BE2C (cell line): ENCODE measurements around the gene ADM. TPM values are rescaled to one million over a fixed set of nuclear protein-coding genes. Genes with fewer than 3 reads are reported as not detected.
"Not testable (repeated sequence)": the region's sequence is repeated elsewhere in the genome, so short reads cannot be mapped to it uniquely, and the experiment has no call there.

Experiments used
- DNase-seq: peaks from one replicate; pipeline ENCODE4 v3.0.0-alpha.2; 2020
- H3K27me3 ChIP-seq: fragments of 250-450 bp; sonication (Bioruptor Pico); 2 replicates; pipeline ENCODE4 v1.5.1; 2020; ENCODE audit warnings: mild to moderate bottlenecking
- H3K36me3 ChIP-seq: fragments of 250-450 bp; sonication (Bioruptor Pico); 2 replicates; pipeline ENCODE4 v1.5.1; 2020; ENCODE audit warnings: mild to moderate bottlenecking
- H3K4me1 ChIP-seq: fragments of 250-450 bp; sonication (Bioruptor Pico); 2 replicates; pipeline ENCODE4 v1.5.1; 2020
- H3K4me3 ChIP-seq: 2 replicates; pipeline ENCODE4 v1.5.1; 2011; ENCODE audit warnings: low read depth, low read length
- H3K9me3 ChIP-seq: fragments of 250-450 bp; sonication (Bioruptor Pico); 2 replicates; pipeline ENCODE4 v1.5.1; 2020
- polyA plus RNA-seq: library from polyadenylated mRNA; unstranded; fragments of >200 nt; gene quantifications from one replicate; pipeline ENCODE4 v1.2.1, GENCODE V29; 2012; ENCODE audit warnings: low read depth, missing spikeins; ENCODE audit not compliant: insufficient read length, insufficient read depth
- TF ChIP-seq, protein P1 (sequence below): IDR thresholded peaks from 2 replicates; pipeline ENCODE4 v1.5.1; 2012; ENCODE audit warnings: mild to moderate bottlenecking, low read depth, low read length

Gene ADM, protein sequence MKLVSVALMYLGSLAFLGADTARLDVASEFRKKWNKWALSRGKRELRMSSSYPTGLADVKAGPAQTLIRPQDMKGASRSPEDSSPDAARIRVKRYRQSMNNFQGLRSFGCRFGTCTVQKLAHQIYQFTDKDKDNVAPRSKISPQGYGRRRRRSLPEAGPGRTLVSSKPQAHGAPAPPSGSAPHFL
- polyA plus RNA-seq: 3.4 TPM

DNA sequence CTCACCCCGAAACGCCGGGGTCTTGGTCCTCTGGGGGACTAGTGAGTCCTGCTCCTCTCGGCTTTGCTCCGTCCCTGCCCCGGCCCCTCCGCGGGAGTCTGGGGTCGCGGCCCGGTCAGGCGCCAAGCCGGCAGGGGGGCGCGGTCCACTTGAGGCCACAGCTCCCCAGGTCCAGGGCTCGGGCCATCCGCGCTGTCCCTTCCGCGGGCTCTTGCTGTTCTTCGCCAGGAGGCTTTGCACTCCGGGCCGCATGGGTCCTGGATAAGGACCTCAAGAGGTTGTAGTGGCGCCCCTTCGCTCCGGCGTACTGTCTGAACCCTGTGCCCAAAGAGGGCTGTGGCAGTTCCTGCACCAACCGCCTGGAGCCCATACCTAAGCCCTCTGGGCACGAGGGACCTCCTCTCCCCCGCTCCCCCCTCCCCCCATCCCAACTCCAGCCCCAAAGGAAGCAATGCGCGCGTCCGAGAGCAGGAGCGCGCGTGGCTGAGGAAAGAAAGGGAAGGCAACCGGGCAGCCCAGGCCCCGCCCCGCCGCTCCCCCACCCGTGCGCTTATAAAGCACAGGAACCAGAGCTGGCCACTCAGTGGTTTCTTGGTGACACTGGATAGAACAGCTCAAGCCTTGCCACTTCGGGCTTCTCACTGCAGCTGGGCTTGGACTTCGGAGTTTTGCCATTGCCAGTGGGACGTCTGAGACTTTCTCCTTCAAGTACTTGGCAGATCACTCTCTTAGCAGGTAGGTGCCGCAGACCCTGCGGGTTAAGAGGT, at the start of gene ADM:
TSS of gene ADM (plus strand) at position 579 of the 767 bp plus-strand sequence. CDS start 628 bp downstream, outside the sequence.
- H3K4me3 ChIP-seq: peak within 1 kb of the TSS; percentile 74
- no peaks in the 10 kb centered on the region for H3K4me1 ChIP-seq
- TF ChIP-seq, protein P1, sequence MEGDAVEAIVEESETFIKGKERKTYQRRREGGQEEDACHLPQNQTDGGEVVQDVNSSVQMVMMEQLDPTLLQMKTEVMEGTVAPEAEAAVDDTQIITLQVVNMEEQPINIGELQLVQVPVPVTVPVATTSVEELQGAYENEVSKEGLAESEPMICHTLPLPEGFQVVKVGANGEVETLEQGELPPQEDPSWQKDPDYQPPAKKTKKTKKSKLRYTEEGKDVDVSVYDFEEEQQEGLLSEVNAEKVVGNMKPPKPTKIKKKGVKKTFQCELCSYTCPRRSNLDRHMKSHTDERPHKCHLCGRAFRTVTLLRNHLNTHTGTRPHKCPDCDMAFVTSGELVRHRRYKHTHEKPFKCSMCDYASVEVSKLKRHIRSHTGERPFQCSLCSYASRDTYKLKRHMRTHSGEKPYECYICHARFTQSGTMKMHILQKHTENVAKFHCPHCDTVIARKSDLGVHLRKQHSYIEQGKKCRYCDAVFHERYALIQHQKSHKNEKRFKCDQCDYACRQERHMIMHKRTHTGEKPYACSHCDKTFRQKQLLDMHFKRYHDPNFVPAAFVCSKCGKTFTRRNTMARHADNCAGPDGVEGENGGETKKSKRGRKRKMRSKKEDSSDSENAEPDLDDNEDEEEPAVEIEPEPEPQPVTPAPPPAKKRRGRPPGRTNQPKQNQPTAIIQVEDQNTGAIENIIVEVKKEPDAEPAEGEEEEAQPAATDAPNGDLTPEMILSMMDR: peak; percentile 45
- DNase-seq: peak; percentile 74
- no peaks in the 10 kb centered on the region for H3K36me3 ChIP-seq
- H3K27me3 ChIP-seq: no peaks in the 10 kb centered on the region; the same call in 1 of the 2 replicates
- H3K9me3 ChIP-seq: no peaks in the 10 kb centered on the region

DNA sequence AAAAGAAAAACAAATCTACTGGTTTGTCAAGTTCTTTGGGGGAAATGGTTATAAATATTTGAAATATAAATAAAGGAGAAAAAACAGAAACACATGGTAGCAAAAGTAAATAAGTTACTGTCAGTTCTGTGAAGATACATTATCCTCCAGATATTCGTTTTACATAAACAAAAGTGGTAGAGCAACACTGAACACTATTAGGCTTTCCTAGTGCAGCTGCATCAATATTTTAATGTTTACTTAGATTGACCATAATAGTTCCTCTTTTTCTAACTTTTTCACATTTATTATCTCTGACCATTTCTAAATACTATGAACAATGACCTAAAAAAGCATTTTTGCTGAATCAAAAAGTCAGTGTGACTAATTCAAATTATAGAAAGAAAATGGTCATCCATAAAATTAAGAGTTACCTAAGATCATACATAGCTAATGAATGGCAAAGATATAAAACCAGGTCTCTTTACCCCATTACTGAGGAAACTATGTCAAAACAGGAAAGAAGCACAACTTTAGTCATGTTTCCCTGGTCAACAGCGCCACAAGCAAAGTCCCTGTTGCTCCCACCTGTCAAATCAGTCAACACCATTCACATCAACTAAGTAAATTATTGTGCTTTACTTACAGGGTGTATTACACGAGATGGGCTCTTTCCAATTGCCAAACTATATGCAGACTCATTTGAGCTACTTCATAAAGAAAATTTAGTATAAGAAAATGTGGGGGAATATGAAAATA, 49.3 kb upstream of the ADM start:
- no peak for DNase-seq
- no peak overlapping the region for H3K4me3 ChIP-seq
- TF ChIP-seq, protein P1: no peak
- no peaks in the 10 kb centered on the region for H3K36me3 ChIP-seq
- H3K4me1 ChIP-seq: no peaks in the 10 kb centered on the region
- no peaks in the 10 kb centered on the region for H3K9me3 ChIP-seq
- H3K27me3 ChIP-seq: no peaks in the 10 kb centered on the region

DNA sequence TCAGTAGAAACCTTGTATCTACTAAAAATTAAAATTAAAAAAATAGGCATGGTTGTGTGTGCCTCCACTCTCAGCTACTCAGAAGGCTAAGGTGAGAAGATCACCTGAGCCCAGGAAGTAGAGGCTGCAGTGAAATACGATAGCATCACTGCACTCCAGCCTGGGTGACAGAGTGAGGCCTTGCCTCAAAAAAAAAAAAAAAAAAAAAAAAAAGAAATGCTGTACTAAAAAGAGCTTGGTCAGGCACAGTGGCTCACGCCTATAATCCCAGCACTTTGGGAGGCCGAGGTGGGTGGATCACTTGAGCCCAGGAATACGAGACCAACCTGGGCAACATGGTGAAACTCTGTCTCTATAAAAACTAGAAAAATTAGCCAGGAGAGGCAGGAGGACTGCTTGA, 47.4 kb upstream of the ADM start:
- H3K27me3 ChIP-seq: no peaks in the 10 kb centered on the region
- DNase-seq: no peak
- TF ChIP-seq, protein P1: no peak

DNA sequence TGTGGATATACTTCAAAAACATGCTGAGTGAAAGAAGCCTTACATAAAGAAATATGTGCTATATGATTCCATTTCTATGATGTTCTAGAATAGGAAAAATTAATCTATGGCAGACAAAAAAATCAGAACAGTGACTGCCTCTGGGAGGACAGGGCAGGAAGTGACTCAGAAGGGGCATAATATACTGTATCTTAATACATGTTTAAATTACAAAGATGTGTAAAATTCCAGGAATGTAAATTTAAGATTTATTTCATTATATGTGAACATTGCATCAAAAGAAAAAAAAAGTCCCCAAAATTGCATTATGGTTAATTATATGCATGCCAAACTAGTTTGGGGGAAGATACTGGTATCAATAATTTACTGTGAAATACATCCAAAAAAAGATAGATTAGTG, 43.1 kb upstream of the ADM start:
- Histone ChIP-seq H3K4me1 (no peaks in the 10 kb centered on the region), H3K27me3 (no peaks in the 10 kb centered on the region), H3K36me3 (no peaks in the 10 kb centered on the region), H3K9me3 (no peaks in the 10 kb centered on the region), H3K4me3 (no peak overlapping the region)
- DNase-seq: no peak
- TF ChIP-seq, protein P1: no peak

More for the DNA sequence above, 47.4 kb upstream of the ADM start:
- Histone ChIP-seq H3K4me3 (no peak overlapping the region), H3K4me1 (no peaks in the 10 kb centered on the region), H3K36me3 (no peaks in the 10 kb centered on the region), H3K9me3 (no peaks in the 10 kb centered on the region)

DNA sequence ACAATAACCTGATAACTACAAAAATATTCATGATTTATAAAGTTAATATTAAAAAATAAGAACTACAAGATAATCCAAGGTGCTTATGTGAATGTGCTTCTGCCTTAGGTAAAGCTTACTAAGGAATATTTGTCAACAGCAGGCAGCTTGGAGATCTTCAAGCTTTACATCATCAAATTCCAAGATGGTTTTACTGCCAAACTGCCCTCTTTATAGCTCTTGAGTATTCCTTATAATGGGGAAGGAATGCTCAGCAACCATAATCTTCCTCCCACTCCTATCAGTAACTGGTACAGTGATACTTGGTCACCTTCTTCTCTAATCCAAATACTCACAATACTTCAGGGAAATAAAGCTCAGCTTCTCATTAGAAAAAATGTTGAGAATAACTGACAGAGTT, 40.9 kb upstream of the ADM start:
- no peak overlapping the region for H3K4me3 ChIP-seq
- no peaks in the 10 kb centered on the region for H3K36me3 ChIP-seq
- H3K27me3 ChIP-seq: no peaks in the 10 kb centered on the region
- H3K9me3 ChIP-seq: no peaks in the 10 kb centered on the region
- TF ChIP-seq, protein P1: no peak
- no peak for DNase-seq
- H3K4me1 ChIP-seq: no peaks in the 10 kb centered on the region

DNA sequence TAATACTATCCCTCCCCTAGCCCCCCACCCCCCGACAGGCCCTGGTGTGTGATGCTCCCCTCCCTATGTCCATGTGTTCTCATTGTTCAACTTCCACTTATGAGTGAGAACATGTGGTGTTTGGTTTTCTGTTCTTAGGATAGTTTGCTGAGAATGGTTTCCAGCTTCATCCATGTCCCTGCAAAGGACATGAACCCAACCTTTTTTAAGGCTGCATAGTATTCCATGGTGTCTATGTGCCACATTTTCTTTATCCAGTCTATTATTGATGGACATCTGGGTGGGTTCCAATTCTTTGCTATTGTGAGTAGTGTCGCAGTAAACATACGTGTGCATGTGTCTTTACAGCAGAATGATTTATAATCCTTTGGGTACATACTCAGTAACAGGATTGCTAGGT, 40.2 kb upstream of the ADM start:
- not testable (repeated sequence) for H3K4me1 ChIP-seq, DNase-seq, H3K9me3 ChIP-seq, H3K4me3 ChIP-seq, H3K36me3 ChIP-seq, H3K27me3 ChIP-seq
